GM18499 (cell line): ENCODE results near the gene ZNF622.
"Not testable (repeated sequence)": the region's sequence is repeated elsewhere in the genome, so short reads cannot be mapped to it uniquely, and the experiment has no call there.

Experiments
- ATAC-seq: cut with Tn5 transposase; IDR thresholded peaks from one replicate; pipeline ENCODE4 v1.9.1; 2021; ENCODE audit warnings: moderate number of reproducible peaks; ENCODE audit not compliant: insufficient read depth, unreplicated experiment

Gene ZNF622

GRCh38 chr5:16437977-16438376 is 27.6 kb downstream of the ZNF622 start:
- no peak for ATAC-seq

DNA sequence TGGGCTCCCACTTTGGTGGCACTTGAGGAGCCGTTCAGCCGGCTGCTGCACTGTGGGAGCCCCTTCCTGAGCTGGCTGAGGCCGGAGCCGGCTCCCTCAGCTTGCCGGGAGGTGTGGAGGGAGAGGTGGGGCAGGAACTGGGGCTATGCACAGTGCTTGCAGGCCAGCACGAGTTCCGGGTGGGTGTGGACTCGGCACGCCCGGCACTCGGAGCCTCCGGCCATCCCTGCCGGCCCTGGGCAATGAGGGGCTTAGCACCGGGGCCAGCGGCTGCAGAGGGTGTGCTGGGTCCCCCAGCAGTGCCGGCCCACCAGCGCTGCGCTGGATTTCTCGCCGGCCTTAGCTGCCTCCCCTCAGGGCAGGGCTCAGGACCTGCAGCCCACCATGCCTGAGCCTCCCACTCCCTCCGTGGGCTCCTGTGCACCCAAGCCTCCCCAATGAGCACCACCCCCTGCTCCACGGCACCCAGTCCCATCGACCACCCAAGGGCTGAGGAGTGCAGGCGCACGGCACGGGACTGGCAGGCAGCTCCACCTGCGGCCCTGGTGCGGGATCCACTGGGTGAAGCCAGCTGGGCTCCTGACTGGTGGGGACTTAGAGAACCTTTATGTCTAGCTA is 29.4 kb downstream of the ZNF622 start:
- not testable (repeated sequence) for ATAC-seq

DNA sequence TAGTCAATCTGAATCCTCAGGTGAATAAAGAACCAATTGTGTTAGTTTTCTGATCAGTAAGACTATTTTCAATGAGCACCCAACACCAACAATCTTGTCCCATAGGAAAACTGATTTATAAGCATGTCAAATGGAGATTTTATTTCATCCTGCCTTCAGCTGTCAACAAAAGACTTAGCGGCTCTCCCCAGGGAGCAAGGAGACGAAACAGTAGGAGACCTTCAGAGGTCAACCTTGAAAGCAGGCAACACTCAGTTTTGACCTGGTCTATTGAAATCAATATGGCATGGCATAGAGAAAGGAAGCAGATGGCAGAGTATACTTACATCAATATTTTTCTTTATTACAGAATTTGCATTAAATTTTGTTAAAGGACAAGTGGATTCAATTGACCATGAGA is 34.1 kb downstream of the ZNF622 start:
- ATAC-seq = no peak

DNA sequence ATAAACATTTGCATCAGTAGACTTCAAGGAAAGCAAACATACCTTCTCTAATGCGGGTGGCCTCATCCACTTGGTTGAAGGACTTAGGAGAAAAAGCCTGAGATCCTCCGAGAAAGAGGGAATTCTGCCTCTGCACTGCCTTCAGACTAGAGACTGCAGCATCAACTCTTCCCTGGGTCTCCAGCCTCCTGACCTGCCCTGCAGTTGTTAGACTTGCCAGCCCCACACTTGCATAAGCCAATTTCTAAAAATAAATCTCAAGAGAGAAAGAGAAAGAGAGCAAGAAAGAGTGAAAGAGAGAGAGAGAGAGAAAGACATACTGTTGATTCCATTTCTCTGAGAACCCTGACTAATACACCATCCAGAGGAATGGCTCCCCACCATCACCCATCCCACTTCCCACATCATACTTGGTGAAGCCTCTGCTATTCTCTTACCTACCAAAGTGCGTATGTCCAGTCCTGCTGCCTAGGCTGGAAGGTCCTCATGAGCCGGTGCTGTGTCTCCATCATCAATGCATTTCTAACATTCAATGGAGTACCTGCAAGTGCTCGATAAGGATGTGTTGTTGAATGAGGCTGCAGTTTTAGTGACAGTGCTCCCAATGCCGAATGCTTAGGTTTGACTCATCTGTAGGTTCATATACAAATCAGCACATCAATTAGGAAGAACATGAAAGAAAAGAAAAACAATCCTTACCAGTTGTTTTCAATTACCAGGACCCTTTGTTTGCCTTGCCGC is 35.1 kb downstream of the ZNF622 start:
- no peak for ATAC-seq

DNA sequence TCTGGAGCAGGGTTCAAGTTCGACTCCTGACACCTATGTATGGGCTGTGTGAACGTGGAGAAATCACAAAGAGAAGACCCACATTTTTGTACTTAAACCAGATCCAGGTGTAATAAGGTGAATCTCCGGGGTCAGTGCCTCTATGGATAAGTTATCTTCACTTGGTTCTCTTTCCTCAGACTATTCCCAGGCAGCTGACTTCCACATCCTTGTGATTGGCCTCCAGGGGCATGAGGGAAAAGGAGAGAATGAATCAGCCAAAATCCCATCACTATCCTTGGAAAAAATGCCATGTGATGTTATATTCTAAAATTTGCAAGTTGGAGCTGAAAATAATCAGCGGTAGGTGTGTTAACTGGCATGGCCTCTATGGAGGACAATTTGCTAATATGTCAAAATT is 37.2 kb downstream of the ZNF622 start:
- no peak for ATAC-seq

DNA sequence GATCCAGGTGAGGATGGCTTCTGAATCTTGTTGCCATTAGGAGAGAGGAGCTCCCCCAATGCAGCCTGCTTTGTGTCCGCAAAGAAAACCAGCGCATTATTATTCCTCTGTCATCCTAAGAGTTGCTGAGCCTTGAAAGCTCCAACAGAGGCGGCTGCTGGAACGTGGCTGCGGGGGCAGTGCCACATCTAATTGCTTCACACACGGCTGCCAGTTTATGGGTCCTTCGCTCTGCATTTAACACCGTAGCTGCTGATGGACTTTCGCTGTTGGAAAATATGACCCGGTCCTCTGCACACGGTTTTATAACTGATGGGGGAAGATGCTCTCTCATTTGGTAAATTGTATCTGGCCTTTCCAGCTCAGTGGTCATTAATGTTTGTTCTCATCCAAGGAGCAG is 38.0 kb downstream of the ZNF622 start:
- no peak for ATAC-seq

GRCh38 chr5:16418471-16418922 is 47.1 kb downstream of the ZNF622 start:
- ATAC-seq = no peak

GRCh38 chr5:16417398-16418074 is 48.1 kb downstream of the ZNF622 start:
- ATAC-seq = no peak

- ATAC-seq = no peak
Observed at GRCh38 chr5:16414861-16415260, 50.7 kb downstream of the ZNF622 start.

GRCh38 chr5:16413166-16413860 is 52.3 kb downstream of the ZNF622 start:
- ATAC-seq = no peak

DNA sequence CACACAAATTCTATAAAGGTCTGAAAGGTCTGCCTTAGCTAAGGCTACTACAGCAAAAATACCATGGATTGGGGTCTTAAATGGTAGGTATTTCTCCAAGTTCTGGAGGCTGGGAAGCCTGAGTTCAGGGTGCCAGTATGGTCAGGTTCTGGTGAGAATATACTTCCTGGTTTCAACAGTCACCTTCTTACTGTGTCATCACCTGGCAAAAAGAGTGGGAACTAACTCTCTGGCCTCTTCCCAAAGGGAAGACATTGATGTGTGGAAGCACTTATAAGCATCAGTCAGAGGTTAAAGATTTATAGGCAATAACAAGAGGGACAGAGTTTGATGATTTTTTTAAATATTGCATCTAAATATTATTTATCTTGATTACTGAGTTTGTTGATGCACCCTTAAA is 53.0 kb downstream of the ZNF622 start:
- ATAC-seq = no peak

DNA sequence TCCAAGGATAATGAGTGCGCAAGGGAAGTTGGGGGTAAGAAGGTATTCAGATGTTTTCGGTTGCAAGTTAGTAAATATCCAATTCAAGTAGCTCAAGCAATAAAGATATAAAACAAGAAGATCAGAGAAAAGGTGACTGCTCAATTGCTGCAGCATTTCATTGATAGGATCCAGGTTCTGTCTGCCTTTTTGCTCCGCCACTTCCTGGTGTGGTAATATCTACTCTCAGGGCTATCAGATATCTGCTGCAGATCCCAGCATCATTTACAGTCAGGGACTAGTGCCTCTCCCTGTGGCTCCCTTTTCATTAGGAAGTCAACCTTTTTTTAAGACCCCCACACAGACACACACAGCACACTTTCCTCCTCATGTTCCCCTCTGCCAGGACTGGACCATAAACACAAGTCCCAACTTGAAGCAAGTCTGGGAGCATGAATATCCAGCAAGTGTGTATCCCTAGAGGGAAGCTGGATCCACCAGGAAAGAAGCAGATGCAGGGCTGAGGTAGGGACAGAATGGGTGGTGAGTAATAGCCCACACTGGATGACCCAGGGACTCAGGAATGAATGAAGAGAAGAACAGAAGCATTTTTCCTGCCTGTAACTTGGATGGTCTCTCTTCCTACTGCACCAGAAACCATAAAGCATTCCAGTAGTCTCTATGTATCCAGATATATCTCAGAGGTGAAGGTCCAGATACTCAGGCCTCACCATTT is 53.7 kb downstream of the ZNF622 start:
- no peak for ATAC-seq

- ATAC-seq = no peak
Observed at GRCh38 chr5:16411235-16411634, 54.4 kb downstream of the ZNF622 start.

GRCh38 chr5:16410338-16410737 is 55.3 kb downstream of the ZNF622 start:
- no peak for ATAC-seq

- no peak for ATAC-seq
Observed at GRCh38 chr5:16406630-16407029, 59.0 kb downstream of the ZNF622 start.

DNA sequence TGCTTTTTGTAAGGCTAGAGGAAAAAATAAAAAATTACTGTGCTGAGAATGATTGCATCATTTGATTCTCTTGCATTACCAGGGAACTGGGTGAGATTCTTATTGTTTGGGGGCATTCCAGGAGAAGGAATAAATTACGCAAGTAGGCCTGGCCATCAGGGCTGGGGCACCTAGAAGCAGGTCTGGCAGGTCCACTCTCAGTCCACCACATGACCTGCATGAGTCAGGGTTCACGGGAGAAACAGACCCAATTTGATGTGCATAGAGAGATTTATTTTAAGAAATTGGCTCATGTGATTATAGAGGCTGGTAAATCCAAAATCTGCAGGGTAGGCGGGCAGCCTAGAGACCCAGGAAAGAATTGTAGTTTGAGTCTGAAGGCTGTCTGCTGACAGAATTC is 59.6 kb downstream of the ZNF622 start:
- no peak for ATAC-seq
